Measurements from ENCODE around the gene CIT.

GRCh38 chr12:119841433-119842210 lies 35.5 kb downstream of the CIT start:
- TF ChIP-seq CTCF (IDR thresholded peaks at IDR 0.05; ENCODE audit: low read depth, low read length, missing input control), result no peak
- TF ChIP-seq JUND (IDR thresholded peaks at IDR 0.05), result no peak
- TF ChIP-seq, protein P1, sequence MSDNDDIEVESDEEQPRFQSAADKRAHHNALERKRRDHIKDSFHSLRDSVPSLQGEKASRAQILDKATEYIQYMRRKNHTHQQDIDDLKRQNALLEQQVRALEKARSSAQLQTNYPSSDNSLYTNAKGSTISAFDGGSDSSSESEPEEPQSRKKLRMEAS (IDR thresholded peaks at IDR 0.05), result no peak
- TF ChIP-seq, protein P2, sequence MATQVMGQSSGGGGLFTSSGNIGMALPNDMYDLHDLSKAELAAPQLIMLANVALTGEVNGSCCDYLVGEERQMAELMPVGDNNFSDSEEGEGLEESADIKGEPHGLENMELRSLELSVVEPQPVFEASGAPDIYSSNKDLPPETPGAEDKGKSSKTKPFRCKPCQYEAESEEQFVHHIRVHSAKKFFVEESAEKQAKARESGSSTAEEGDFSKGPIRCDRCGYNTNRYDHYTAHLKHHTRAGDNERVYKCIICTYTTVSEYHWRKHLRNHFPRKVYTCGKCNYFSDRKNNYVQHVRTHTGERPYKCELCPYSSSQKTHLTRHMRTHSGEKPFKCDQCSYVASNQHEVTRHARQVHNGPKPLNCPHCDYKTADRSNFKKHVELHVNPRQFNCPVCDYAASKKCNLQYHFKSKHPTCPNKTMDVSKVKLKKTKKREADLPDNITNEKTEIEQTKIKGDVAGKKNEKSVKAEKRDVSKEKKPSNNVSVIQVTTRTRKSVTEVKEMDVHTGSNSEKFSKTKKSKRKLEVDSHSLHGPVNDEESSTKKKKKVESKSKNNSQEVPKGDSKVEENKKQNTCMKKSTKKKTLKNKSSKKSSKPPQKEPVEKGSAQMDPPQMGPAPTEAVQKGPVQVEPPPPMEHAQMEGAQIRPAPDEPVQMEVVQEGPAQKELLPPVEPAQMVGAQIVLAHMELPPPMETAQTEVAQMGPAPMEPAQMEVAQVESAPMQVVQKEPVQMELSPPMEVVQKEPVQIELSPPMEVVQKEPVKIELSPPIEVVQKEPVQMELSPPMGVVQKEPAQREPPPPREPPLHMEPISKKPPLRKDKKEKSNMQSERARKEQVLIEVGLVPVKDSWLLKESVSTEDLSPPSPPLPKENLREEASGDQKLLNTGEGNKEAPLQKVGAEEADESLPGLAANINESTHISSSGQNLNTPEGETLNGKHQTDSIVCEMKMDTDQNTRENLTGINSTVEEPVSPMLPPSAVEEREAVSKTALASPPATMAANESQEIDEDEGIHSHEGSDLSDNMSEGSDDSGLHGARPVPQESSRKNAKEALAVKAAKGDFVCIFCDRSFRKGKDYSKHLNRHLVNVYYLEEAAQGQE (IDR thresholded peaks at IDR 0.05), result no peak
